IPS-18c (cell line): ENCODE results near the gene ZNF581.

Experiments used
- H3K4me3 ChIP-seq: 2 replicates; pipeline ENCODE4 v1.7.0; 2013; ENCODE audit warnings: low read depth, mild to moderate bottlenecking, low read length, moderate library complexity; ENCODE audit not compliant: insufficient read depth
- H3K9me3 ChIP-seq: one replicate; pipeline ENCODE4 v1.6.1; 2013; ENCODE audit warnings: mild to moderate bottlenecking, low read length, moderate library complexity; ENCODE audit not compliant: control insufficient read depth, insufficient read depth

Gene ZNF581

GRCh38 chr19:55678121-55678671 lies 34.7 kb downstream of the ZNF581 start:
- Histone ChIP-seq H3K9me3 (no peaks in the 10 kb centered on the region), H3K4me3 (no peak overlapping the region)

- Histone ChIP-seq H3K9me3 (no peaks in the 10 kb centered on the region), H3K4me3 (no peak overlapping the region)
Observed at GRCh38 chr19:55679343-55680257, 36.2 kb downstream of the ZNF581 start.

DNA sequence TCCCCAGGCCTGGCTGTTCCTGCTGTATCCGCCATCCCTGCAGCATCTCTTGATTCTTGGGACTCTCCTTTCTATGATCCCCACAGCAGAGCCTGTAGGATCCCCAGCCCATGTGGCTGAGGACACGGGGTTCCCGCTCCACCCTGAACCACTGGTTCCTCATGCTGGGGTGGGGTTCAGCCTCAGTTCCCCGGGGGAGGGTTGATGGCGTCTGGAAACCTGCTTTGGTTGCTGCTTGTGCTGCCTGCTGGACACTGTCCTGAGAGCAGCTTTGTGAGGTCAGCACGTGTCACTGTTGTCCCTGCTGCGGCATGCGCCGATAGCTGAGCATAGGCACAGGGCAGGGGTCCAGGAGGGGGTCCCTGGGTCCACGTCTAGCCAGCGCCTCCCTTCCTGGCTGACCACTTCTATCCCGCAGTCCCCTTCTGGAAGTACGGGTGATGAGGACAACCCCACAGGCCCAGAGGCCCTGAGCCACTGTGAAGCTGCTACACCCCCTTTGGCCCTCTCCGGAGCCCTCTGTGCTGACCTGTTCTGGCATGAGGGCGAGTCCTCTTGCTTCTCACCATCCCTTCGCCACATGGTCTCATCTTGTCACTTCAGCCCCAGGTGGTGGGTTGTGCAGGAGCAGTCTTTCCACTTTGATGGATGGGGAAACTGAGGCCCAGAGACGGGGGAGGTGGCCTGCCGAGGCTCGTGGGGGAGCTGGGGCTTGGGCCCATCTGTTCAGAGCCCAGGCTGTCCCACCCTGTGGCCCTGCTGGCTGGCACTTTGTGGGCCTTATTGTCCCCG lies 37.1 kb downstream of the ZNF581 start:
- H3K9me3 ChIP-seq, result no peaks in the 10 kb centered on the region
- no peak overlapping the region for H3K4me3 ChIP-seq

DNA sequence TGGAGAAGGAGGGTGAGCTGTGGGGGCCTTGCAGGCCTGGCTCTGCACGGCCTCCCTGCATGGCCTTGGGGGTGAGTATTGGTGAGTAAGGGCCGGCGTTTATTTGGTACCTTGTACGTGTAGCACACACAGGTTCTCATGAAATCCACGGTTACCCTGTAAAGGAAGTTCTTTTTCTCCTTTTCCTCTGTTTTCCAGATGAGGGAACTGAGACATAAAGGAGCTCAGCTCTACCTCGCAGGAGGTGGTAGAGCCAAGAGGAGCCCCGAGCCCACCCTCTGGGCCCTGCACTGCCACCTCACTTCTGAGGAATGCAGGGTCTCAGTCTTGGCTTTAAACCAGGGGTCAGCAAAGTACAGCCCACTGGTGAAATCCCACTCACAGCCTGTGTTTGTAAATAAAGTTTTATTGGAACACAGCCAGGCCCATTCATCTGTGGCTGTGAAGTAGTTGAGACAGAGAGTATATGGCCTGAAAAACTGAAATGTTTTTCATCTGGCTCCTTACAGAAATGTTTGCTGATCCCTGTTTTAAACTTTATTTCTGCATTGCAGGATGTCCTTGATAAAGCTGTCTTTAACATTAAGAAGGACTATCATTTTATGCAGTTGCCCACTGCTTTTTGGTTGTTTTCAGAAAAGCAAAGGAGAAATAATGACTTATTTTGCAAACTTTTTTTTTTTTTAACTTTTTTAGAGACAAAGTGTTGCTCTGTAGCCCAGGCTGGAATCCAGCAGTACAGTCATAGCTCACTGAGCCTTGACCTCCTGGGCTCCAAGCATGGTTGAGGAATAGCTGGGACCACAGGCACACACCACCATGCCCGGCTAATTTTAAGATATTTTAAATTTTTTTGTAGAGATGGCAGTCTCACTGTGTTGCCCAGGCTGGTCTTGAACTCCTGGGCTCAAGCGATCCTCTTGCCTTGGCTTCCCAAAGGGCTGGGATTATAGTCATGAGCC lies 38.0 kb downstream of the ZNF581 start:
- Histone ChIP-seq H3K4me3 (no peak overlapping the region), H3K9me3 (no peaks in the 10 kb centered on the region)

- no peak overlapping the region for H3K4me3 ChIP-seq
- H3K9me3 ChIP-seq, result no peaks in the 10 kb centered on the region
Observed at GRCh38 chr19:55683449-55684261, 40.2 kb downstream of the ZNF581 start.

DNA sequence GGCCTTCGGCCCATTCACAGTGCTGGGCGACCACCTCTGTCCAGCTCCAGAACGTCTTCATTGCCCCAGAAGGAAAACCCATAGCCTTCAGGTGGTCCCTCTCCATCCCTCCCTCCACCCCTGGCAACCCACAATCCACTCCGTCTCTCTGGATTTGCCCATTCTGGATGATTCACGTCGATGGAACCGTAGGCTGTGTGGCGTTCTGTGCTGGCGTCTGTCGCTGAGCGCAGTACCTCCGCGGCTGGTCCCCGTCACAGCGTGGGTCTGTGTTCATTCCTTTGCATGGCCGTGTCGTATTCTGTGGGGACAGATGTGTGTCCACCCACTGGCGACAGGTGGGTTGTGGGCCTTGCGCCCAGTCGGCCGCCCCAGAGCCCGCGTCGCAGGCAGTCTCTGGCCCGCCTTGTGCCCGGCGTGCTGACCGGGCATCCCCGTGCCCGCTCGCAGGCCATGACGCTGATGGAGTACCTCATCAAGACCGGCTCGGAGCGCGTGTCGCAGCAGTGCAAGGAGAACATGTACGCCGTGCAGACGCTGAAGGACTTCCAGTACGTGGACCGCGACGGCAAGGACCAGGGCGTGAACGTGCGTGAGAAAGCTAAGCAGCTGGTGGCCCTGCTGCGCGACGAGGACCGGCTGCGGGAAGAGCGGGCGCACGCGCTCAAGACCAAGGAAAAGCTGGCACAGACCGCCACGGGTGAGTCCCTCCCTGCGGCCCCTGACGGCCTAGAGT lies 41.7 kb downstream of the ZNF581 start:
- Histone ChIP-seq H3K9me3 (no peaks in the 10 kb centered on the region), H3K4me3 (no peak overlapping the region)

- Histone ChIP-seq H3K4me3 (no peak overlapping the region), H3K9me3 (no peaks in the 10 kb centered on the region)
Observed at GRCh38 chr19:55685776-55686175, 42.3 kb downstream of the ZNF581 start.

DNA sequence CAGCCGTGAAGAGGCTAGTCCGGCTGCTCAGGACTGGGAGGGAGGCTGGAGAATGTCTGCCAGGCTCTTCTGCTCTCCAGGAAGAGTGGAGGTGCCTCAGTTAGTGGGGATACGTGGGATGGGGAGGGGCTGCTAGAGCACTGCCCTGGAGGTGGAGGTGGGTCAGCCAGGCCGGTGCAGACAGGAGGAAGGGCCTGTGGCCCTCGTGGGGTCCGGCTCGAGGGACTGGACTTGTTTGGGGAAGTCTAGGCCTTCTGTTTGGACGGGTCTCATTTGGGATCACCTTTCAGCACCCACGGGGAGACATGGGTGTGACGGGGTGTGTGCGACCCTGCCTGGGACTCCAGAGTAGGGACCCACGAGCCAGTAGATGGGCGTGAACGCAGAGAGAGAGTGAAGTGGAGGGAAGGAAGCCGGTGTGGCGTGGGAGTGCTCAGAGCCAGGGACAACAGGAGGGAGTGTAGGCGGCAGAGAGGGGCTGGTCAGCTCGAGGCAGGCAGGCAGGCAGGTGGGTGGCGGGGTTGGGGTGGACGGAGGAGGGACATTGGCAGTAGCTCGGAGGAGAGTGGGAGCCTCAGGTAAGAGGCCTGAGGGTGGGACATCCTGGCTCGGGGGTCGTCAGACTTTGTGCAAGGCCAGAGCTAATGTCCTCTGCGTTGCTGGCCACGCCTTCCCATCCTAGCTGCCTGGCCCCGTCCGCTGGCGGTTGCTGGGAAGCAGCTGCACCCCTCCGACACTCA lies 43.0 kb downstream of the ZNF581 start:
- H3K4me3 ChIP-seq, result no peak overlapping the region
- no peaks in the 10 kb centered on the region for H3K9me3 ChIP-seq

DNA sequence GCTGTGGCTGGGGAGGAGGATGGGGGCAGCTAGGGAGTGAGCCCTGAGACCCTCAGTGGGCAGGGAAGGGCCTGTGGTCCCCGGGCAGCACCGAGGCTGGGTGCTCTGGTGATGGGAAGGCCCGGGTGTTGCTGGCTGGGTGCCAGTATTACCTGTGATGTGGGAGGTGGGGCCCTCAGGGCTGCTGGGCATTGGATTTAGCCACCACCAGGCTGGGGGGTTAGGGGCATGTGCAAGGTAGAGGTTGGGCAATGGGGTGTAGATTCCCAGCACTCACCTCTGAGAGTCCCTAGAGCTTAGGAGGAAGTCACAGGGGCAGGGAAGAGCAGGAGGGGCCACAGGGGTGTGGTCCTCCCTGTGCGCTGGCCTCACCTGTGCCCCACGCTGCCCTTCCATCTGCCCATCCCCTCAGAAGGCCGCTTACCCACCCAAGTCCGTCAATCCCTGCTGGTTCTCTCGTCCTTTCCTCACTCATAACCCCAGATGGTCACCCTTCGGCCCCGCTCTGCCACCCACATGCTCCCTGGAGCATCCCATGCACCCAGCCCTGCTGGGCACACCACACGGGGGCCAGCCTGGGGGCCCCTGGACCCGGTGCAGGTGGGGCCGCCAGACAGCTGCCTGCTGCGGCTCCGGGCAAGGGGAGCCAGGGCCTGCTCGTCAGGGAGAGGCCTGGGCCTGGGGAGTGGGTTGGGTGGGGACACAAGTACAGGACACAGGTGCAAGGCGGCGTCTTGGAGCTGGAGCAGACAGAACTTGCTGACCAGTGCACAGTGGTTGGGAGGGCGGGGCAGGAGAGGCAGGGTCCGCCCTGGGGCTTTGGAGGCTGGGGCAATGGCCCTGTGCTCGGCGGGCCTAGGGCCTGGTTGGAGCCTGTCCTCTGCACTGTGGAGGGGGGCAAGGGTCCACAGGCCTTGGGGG lies 44.1 kb downstream of the ZNF581 start:
- Histone ChIP-seq H3K4me3 (no peak overlapping the region), H3K9me3 (no peaks in the 10 kb centered on the region)

DNA sequence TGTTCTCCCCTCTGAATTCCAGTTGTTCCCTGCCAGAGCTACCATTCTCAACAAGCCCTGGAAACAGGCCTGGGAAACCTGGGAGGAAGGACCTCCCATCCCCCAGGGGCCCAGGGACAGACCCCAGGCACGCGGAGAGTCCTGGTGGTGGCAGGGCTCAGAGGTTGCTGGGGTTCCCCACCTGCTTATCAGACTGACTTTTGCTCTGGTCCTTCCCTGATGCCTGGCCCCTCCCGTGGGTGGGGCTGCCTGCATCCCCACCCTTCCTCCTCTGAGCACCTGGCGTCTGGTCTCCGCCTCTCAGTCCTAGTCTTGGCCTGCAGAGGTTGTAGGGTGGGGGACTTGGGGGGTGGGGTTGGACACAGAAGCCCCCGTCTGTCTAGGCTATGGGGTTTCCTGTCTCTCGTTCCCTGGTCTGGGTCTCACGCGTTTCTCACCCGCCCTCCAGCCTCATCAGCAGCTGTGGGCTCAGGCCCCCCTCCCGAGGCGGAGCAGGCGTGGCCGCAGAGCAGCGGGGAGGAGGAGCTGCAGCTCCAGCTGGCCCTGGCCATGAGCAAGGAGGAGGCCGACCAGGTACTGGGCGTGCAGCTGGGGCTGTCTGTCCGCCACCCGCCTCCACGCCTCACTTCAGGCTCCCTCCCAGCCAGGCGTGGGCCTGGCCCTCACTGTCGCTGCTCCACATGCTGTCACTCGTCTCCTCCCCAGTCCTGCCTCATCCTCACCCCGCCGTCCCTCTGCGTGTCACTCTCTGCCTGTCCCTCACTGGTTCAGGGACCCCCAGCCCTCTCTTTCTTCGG lies 45.2 kb downstream of the ZNF581 start:
- Histone ChIP-seq H3K4me3 (no peak overlapping the region), H3K9me3 (no peaks in the 10 kb centered on the region)

DNA sequence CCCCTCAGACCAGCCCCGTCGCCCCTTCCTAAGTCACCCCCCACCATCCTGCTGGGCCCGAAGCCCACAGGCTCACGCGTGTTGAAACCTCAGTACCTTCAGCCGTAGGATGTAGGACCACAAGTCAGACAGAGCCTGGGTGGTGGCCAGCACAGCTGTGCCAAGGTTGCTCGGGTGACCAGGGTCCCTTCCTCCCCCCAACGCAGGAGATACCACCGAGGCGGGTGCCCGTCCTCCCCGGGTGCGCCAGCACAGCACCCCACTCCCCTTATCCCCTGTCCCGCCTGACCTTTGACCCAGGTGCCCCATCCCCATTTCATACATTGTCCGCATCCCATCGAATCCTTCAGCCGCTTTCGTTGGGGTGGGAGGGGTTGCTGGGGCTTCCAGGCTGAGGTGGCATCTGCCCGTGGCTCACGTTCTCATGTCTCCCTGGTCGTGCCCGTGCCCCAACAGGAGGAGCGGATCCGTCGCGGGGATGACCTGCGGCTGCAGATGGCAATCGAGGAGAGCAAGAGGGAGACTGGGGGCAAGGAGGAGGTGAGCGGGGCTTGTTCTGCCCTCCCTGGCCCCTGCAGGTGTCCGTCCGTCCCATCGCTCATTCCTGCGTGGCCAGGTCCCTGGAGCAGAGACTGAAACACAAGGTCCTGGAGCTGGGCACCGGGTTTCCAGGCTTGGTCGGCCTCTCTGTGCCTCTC lies 46.1 kb downstream of the ZNF581 start:
- Histone ChIP-seq H3K4me3 (no peak overlapping the region), H3K9me3 (no peaks in the 10 kb centered on the region)

DNA sequence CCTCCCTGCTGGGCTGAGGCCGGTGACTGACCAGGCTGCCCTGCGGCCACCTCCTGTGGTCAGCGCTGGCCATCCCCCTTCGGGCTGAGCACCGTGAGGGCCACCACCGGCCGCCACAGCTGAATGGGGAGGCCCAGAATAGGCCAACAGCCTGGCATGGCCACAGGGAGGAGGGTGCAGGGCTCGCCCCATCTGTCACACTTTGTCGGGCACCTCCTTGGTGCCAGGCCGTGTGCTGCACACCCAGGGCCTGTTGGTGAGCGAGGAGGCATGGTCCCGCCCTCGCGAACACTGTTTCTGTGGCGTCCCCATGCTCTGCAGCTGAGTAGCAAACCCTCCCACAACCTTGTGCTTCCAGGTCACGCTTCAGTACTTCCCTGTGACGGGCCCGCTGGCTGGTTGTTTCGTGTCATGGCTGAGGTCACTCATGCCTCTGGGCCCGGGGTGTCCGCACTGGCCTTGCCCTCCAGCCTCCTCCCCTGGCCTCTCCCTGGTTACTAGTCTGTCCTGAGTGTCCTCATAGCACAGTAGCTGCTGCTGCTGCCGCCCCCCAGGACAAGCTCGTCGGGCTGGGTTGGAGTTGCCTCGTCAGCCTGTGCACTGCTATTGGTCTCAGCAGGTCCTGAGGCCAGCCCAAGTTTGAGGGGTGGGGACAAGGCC lies 46.8 kb downstream of the ZNF581 start:
- Histone ChIP-seq H3K9me3 (no peaks in the 10 kb centered on the region), H3K4me3 (no peak overlapping the region)
